HEK293T (cell line): ENCODE measurements around the gene SERTAD1.

Source experiments
- CTCF ChIA-PET: fragments of 350-600 bp; formaldehyde crosslinking; extraction: SDS; loops from one replicate; lab custom pipeline; 2021; ENCODE audit warnings: antibody characterized with exemption, inconsistent platforms; lab: Yijun Ruan, JAX
- POLR2A ChIA-PET: fragments of 350-600 bp; formaldehyde crosslinking; extraction: SDS; loops from one replicate; lab custom pipeline; 2020; ENCODE audit warnings: antibody characterized with exemption, inconsistent platforms; lab: Yijun Ruan, JAX
- DNase-seq: peaks from one replicate; pipeline ENCODE4 v3.0.0; 2012; ENCODE audit warnings: mixed read lengths; ENCODE audit errors: extremely low spot score
- ARNT ChIP-seq: fragments of 450-650 bp; IDR thresholded peaks from 2 replicates; pipeline ENCODE4 v1.6.1; 2017; ENCODE audit warnings: mild to moderate bottlenecking
- BHLHE40 ChIP-seq: fragments of 450-650 bp; IDR thresholded peaks from 2 replicates; pipeline ENCODE4 v1.6.1; 2016; ENCODE audit warnings: mild to moderate bottlenecking, moderate library complexity, borderline replicate concordance
- CTBP1 ChIP-seq: fragments of 450-650 bp; IDR thresholded peaks from 2 replicates; pipeline ENCODE4 v1.6.1; 2016; ENCODE audit warnings: borderline replicate concordance
- ELF4 ChIP-seq: fragments of 450-650 bp; IDR thresholded peaks from 2 replicates; pipeline ENCODE4 v1.6.1; 2017; ENCODE audit warnings: antibody characterized with exemption
- FOXA1 ChIP-seq: fragments of 450-650 bp; IDR thresholded peaks from 2 replicates; pipeline ENCODE4 v1.6.1; 2016; ENCODE audit warnings: mild to moderate bottlenecking
- FOXK2 ChIP-seq: fragments of 450-650 bp; IDR thresholded peaks from 2 replicates; pipeline ENCODE4 v1.6.1; 2016; ENCODE audit warnings: mild to moderate bottlenecking
- FOXM1 ChIP-seq: fragments of 450-650 bp; IDR thresholded peaks from 2 replicates; pipeline ENCODE4 v1.6.1; 2017; ENCODE audit warnings: mild to moderate bottlenecking, borderline replicate concordance
- HDGF ChIP-seq: fragments of 450-650 bp; IDR thresholded peaks from 2 replicates; pipeline ENCODE4 v1.6.1; 2017; ENCODE audit warnings: antibody characterized with exemption, borderline replicate concordance
- L3MBTL2 ChIP-seq: fragments of 450-650 bp; conservative IDR thresholded peaks from 2 replicates; pipeline ENCODE4 v1.6.1; 2016; ENCODE audit warnings: mild to moderate bottlenecking
- LEF1 ChIP-seq: fragments of 450-650 bp; IDR thresholded peaks from 2 replicates; pipeline ENCODE4 v1.6.1; 2017; ENCODE audit warnings: mild to moderate bottlenecking, borderline replicate concordance
- NFRKB ChIP-seq: fragments of 450-650 bp; IDR thresholded peaks from 2 replicates; pipeline ENCODE4 v1.6.1; 2016; ENCODE audit warnings: mild to moderate bottlenecking, moderate library complexity
- PKNOX1 ChIP-seq: fragments of 450-650 bp; IDR thresholded peaks from 2 replicates; pipeline ENCODE4 v1.6.1; 2016
- SP1 ChIP-seq: fragments of 450-650 bp; IDR thresholded peaks from 2 replicates; pipeline ENCODE4 v1.6.1; 2017
- SUZ12 ChIP-seq: fragments of 450-650 bp; IDR thresholded peaks from 2 replicates; pipeline ENCODE4 v1.6.1; 2016; ENCODE audit warnings: mild to moderate bottlenecking
- TARDBP ChIP-seq: fragments of 450-650 bp; IDR thresholded peaks from 2 replicates; pipeline ENCODE4 v1.6.1; 2016
- ZNF384 ChIP-seq: fragments of 450-650 bp; IDR thresholded peaks from 2 replicates; pipeline ENCODE4 v1.6.1; 2016

The SERTAD1 gene

GRCh38 chr19:40425450-40426287 is at the start of gene SERTAD1:
TSS of gene SERTAD1 (minus strand) at chr19:40425992. CDS start at chr19:40423546, 2,446 bp downstream.
- CTCF ChIA-PET, result interaction anchor here (0.6 to 1.2 kb wide), 4 partner anchors 10 to 209 kb away, joined by 3 to 5 read pairs (median 4); no protein-coding TSS in a partner anchor
- DNase-seq, result peak; percentile 97
- TF ChIP-seq ARNT (no peak), ELF4 (peak; percentile 62), FOXM1 (no peak), NFRKB (no peak), FOXK2 (no peak), BHLHE40 (no peak), CTBP1 (no peak), SUZ12 (no peak), LEF1 (no peak), SP1 (no peak), HDGF (no peak), PKNOX1 (peak; percentile 64; the same call in 1 of the 2 replicates), ZNF384 (no peak), L3MBTL2 (no peak), TARDBP (no peak)
- POLR2A ChIA-PET, result interaction anchor here (0.6 to 2.6 kb wide), 17 partner anchors 7 to 319 kb away, joined by 3 to 51 read pairs (median 5); partner anchors contain the start of genes AKT2, BLVRB, C19orf47 and PLD3

- POLR2A ChIA-PET, result interaction anchor here (1.0 kb wide), 1 partner anchor 41 kb away, joined by 3 read pairs; no protein-coding TSS in a partner anchor
- CTCF ChIA-PET, result no interaction called here
- TF ChIP-seq SUZ12 (no peak), SP1 (no peak), LEF1 (no peak), ELF4 (no peak), ARNT (no peak)
- DNase-seq, result no peak
These were observed 48.9 kb upstream of the SERTAD1 start for GRCh38 chr19:40474737-40475136.

- TF ChIP-seq CTBP1, result no peak
- no peak for TF ChIP-seq FOXM1
- no peak for TF ChIP-seq SP1
- TF ChIP-seq TARDBP, result no peak
- no peak for TF ChIP-seq SUZ12
- TF ChIP-seq LEF1, result no peak
- no peak for TF ChIP-seq ZNF384
- TF ChIP-seq BHLHE40, result no peak
- TF ChIP-seq L3MBTL2, result no peak
- no peak for TF ChIP-seq HDGF
- TF ChIP-seq FOXK2, result no peak
- no peak for TF ChIP-seq NFRKB
- no peak for TF ChIP-seq FOXA1
- TF ChIP-seq PKNOX1, result no peak
- no peak for TF ChIP-seq ELF4
- no peak for TF ChIP-seq ARNT
- DNase-seq, result no peak
- ChIA-PET CTCF (no interaction called here), POLR2A (no interaction called here)
These were observed 46.7 kb upstream of the SERTAD1 start for GRCh38 chr19:40472516-40472915.

GRCh38 chr19:40471111-40471510 is 45.3 kb upstream of the SERTAD1 start:
- DNase-seq, result no peak
- ChIA-PET CTCF (no interaction called here), POLR2A (no interaction called here)
- TF ChIP-seq SUZ12 (no peak), NFRKB (no peak), PKNOX1 (no peak)

GRCh38 chr19:40469011-40469410 is 43.2 kb upstream of the SERTAD1 start:
- no peak for TF ChIP-seq TARDBP
- no peak for TF ChIP-seq SUZ12
- no peak for TF ChIP-seq FOXA1
- TF ChIP-seq CTBP1, result no peak
- no peak for TF ChIP-seq HDGF
- TF ChIP-seq PKNOX1, result no peak
- no peak for TF ChIP-seq SP1
- no peak for TF ChIP-seq FOXM1
- no peak for TF ChIP-seq FOXK2
- DNase-seq, result no peak
- ChIA-PET POLR2A (no interaction called here), CTCF (no interaction called here)
